Fibroblast of lung (primary cell): ENCODE data around the gene ACSS1. TPM values are rescaled to one million over a fixed set of nuclear protein-coding genes. Genes with fewer than 3 reads are reported as not detected.

ENCODE experiments used
- DNase-seq, 2 donors: peaks; one replicate each; pipeline versions ENCODE4 v3.0.0 to v3.0.0-alpha.2; 2010; ENCODE audit warnings: low read depth in 2 of 2
- H2AFZ ChIP-seq: 2 replicates; pipeline ENCODE4 v1.5.1; 2012; ENCODE audit warnings: low read length, control low read depth, inconsistent platforms
- H3K27ac ChIP-seq: 2 replicates; pipeline ENCODE4 v1.5.1; 2011; ENCODE audit warnings: low read length, control low read depth; ENCODE audit not compliant: insufficient read depth
- H3K27me3 ChIP-seq: 2 replicates; pipeline ENCODE4 v1.5.1; 2011; ENCODE audit warnings: mild to moderate bottlenecking, low read length; ENCODE audit not compliant: control insufficient read depth, insufficient read depth
- H3K36me3 ChIP-seq: 2 replicates; pipeline ENCODE4 v1.5.1; 2011; ENCODE audit warnings: low read length; ENCODE audit not compliant: control insufficient read depth, insufficient read depth
- H3K4me1 ChIP-seq: 2 replicates; pipeline ENCODE4 v1.5.1; 2011; ENCODE audit warnings: low read length; ENCODE audit not compliant: control insufficient read depth, insufficient read depth; ENCODE audit errors: extremely low read depth
- H3K4me2 ChIP-seq: 2 replicates; pipeline ENCODE4 v1.5.1; 2011; ENCODE audit warnings: low read length, control low read depth; ENCODE audit not compliant: insufficient read depth; ENCODE audit errors: extremely low read depth
- H3K4me3 ChIP-seq, 4 experiments: fragments of 200-600 bp in 1 of 4; sonication (generic) in 1 of 4; replicated peaks in 1 of 4; 2 replicates each; pipeline ENCODE4 v1.5.1; 2011 to 2016; ENCODE audit warnings: low read length in 4 of 4, low read depth in 3 of 4, mild to moderate bottlenecking in 3 of 4, control low read depth in 2 of 4, inconsistent platforms in 1 of 4, mixed read lengths in 1 of 4; ENCODE audit not compliant: insufficient read depth in 1 of 4; ENCODE audit errors: control extremely low read depth in 1 of 4
- H3K79me2 ChIP-seq: 2 replicates; pipeline ENCODE4 v1.5.1; 2012; ENCODE audit warnings: mild to moderate bottlenecking, low read length, inconsistent platforms; ENCODE audit not compliant: control insufficient read depth, insufficient read depth
- H3K9ac ChIP-seq: 2 replicates; pipeline ENCODE4 v1.5.1; 2011; ENCODE audit warnings: mild to moderate bottlenecking, low read length, control low read depth; ENCODE audit not compliant: insufficient read depth
- H3K9me3 ChIP-seq: 2 replicates; pipeline ENCODE4 v1.5.1; 2012; ENCODE audit warnings: low read depth, low read length; ENCODE audit not compliant: control insufficient read depth, insufficient read depth
- H4K20me1 ChIP-seq: 2 replicates; pipeline ENCODE4 v1.5.1; 2011; ENCODE audit warnings: low read length; ENCODE audit not compliant: control insufficient read depth, insufficient read depth; ENCODE audit errors: extremely low read depth
- CTCF ChIP-seq, 2 donors: IDR thresholded peaks in 1 of 2; conservative IDR thresholded peaks in 1 of 2; 1 replicate in 1 of 2; 2 replicates in 1 of 2; pipeline ENCODE4 v1.5.1; 2011 to 2012; ENCODE audit warnings: low read length in 2 of 2, control low read depth in 1 of 2, inconsistent platforms in 1 of 2, low read depth in 1 of 2, mild to moderate bottlenecking in 1 of 2
- EZH2 ChIP-seq: IDR thresholded peaks from 2 replicates; pipeline ENCODE4 v1.5.1; 2012; ENCODE audit warnings: low read length, control low read depth, mild to moderate bottlenecking; ENCODE audit errors: missing control alignments
- polyA plus RNA-seq, 2 donors: library from polyadenylated mRNA; depleted of rRNA in 1 of 2; stranded (reverse) in 1 of 2; unstranded in 1 of 2; fragments of >200 nt; gene quantifications; 2 replicates each; pipeline ENCODE4 v1.2.1, GENCODE V29; 2011 to 2012; ENCODE audit warnings: missing spikeins in 1 of 2
- total RNA-seq: library from RNA; depleted of rRNA; stranded (reverse); fragments of >200 nt; gene quantifications from 2 replicates; pipeline ENCODE4 v1.2.1, GENCODE V29; 2014

Gene ACSS1
- total and polyA plus RNA-seq, 2 donors (not counting 1 experiment from before 2014, with no cell fraction given) = 1.3 to 3.4 TPM

- TF ChIP-seq CTCF (conservative IDR thresholded peaks at IDR 0.05 in 1 of 2, IDR thresholded peaks at IDR 0.05 in 1 of 2; ENCODE audit: low read depth in 1 of 2, low read length in 2 of 2) (no peak), EZH2 (no peak)
- no peaks in the 10 kb centered on the region for H4K20me1 ChIP-seq
- H3K27me3 ChIP-seq = peaks cover 3% of the 10 kb centered on the region
- H3K36me3 ChIP-seq = no peaks in the 10 kb centered on the region
- H3K9me3 ChIP-seq = no peaks in the 10 kb centered on the region
- no peak overlapping the region for H3K9ac ChIP-seq
- no peak overlapping the region for H3K4me2 ChIP-seq
- H3K4me1 ChIP-seq = no peaks in the 10 kb centered on the region
- H3K79me2 ChIP-seq = no peaks in the 10 kb centered on the region
- no peak overlapping the region for H3K27ac ChIP-seq
- DNase-seq = peak in 1 of 2 donors; percentile 2
- H2AFZ ChIP-seq = no peak overlapping the region
- no peak overlapping the region for H3K4me3 ChIP-seq
These were observed 24.5 kb downstream of the ACSS1 start for GRCh38 chr20:25033265-25033923.

- peak in 1 of 2 donors; percentile 48 for DNase-seq
- H3K27me3 ChIP-seq = peaks cover 3% of the 10 kb centered on the region
- H3K9ac ChIP-seq = no peak overlapping the region
- H3K36me3 ChIP-seq = no peaks in the 10 kb centered on the region
- H3K4me3 ChIP-seq = no peak overlapping the region
- no peak overlapping the region for H3K27ac ChIP-seq
- H3K79me2 ChIP-seq = no peaks in the 10 kb centered on the region
- H3K4me1 ChIP-seq = no peaks in the 10 kb centered on the region
- TF ChIP-seq EZH2 (no peak), CTCF (conservative IDR thresholded peaks at IDR 0.05 in 1 of 2, IDR thresholded peaks at IDR 0.05 in 1 of 2; ENCODE audit: low read depth in 1 of 2, low read length in 2 of 2) (no peak)
- H2AFZ ChIP-seq = no peak overlapping the region
- no peaks in the 10 kb centered on the region for H4K20me1 ChIP-seq
- no peaks in the 10 kb centered on the region for H3K9me3 ChIP-seq
- H3K4me2 ChIP-seq = no peak overlapping the region
These were observed 25.3 kb downstream of the ACSS1 start for GRCh38 chr20:25032478-25033264.

GRCh38 chr20:25032065-25032477, 25.9 kb downstream of the ACSS1 start:
- Histone ChIP-seq H3K27ac (no peak overlapping the region), H3K4me2 (no peak overlapping the region), H3K9me3 (no peaks in the 10 kb centered on the region), H2AFZ (no peak overlapping the region), H3K4me1 (no peaks in the 10 kb centered on the region), H3K27me3 (peaks cover under 1% of the 10 kb centered on the region), H3K9ac (no peak overlapping the region), H4K20me1 (no peaks in the 10 kb centered on the region), H3K79me2 (no peaks in the 10 kb centered on the region), H3K4me3 (no peak overlapping the region), H3K36me3 (no peaks in the 10 kb centered on the region)
- DNase-seq = peak in 1 of 2 donors; percentile 4
- TF ChIP-seq CTCF (conservative IDR thresholded peaks at IDR 0.05 in 1 of 2, IDR thresholded peaks at IDR 0.05 in 1 of 2; ENCODE audit: low read depth in 1 of 2, low read length in 2 of 2) = no peak
- TF ChIP-seq EZH2 = no peak
